NCI-H2227 treated with DMSO at 0.1 percent for 48 hours (cell line): ENCODE data around the gene PPP2R1A.
A peak's percentile ranks its signal among the peaks of the same experiment; 100 is the strongest.

ENCODE experiments used
- DNase-seq: peaks from one replicate; lab custom pipeline; 2025; lab: John Stamatoyannopoulos, UW

The PPP2R1A gene

GRCh38 chr19:52189735-52190486 lies at the start of gene PPP2R1A:
TSS of gene PPP2R1A (plus strand) at chr19:52190052. CDS start at chr19:52190097, 45 bp downstream.
- peak; percentile 98 for DNase-seq

- no peak for DNase-seq
These were observed 48.6 kb upstream of the PPP2R1A start for GRCh38 chr19:52141203-52141602.

GRCh38 chr19:52142001-52142595 lies 47.8 kb upstream of the PPP2R1A start:
- DNase-seq: no peak

DNA sequence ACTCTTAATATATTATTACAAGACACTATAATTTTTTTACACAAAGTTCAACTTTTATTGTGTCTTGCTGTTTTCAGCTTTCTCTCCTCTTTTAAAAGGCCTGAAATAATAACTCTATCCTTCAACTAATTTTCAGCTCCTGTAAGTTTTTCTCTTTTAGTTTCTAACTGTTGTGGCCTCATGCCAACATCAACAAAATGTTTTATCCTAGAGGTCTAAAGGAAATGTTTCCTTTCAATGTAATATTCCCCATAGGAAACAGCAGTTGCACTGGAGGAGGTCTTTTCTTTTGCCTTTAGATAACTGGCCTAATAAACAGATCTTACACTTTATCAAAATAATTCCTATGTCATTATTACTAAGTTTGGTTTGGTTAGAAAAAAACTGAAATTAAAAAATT lies 41.6 kb upstream of the PPP2R1A start:
- no peak for DNase-seq

DNA sequence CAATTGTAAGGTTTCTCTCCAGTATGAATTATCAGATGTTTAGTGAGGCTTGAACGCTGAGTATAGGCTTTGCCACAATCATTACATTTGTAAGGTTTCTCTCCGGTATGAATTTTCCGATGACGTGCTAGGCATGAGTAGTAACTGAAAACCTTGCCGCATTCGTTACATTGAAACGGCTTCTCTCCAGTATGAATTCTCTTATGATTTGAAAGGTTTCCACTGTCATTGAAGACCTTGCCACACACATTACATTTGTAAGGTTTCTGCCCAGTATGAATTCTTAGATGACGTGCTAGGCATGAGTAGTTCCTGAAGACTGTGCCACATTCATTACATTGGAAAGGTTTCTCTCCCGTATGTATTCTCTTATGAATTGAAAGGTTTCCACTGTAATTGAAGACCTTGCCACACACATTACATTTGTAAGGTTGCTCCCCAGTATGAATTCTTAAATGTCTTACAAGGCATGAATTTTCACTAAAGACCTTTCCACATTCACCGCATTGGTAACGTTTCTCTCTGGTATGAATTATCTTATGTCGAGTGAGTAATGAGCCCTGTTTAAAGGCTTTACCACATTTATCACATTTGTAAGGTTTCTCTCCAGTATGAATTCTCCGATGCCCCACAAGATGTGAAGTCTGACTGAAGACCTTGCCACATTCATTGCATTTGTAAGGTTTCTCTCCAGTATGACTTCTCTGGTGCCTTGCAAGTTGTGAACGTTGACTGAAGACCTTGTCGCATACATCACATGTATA lies 34.1 kb upstream of the PPP2R1A start:
- no peak for DNase-seq

DNA sequence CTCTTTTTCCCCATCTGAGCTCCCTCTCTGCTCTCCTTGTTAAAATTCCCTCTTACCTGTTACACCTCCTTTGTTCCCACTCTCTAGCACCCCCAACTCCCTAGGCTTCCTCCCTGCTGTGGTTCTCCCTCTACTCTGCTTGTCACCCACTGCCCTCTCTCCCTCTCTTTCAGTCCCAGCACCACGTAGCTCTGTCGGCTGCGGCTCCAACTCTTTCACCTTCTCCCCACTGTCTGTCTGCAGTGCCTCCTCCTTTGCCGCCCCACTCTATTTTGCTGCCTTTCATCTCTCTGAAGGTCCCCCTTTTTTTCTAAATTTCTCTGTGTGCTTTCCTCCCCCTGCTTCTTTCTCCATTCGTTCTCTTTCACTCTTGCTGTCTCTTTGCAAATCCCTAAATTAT lies 19.5 kb upstream of the PPP2R1A start:
- DNase-seq: no peak

DNA sequence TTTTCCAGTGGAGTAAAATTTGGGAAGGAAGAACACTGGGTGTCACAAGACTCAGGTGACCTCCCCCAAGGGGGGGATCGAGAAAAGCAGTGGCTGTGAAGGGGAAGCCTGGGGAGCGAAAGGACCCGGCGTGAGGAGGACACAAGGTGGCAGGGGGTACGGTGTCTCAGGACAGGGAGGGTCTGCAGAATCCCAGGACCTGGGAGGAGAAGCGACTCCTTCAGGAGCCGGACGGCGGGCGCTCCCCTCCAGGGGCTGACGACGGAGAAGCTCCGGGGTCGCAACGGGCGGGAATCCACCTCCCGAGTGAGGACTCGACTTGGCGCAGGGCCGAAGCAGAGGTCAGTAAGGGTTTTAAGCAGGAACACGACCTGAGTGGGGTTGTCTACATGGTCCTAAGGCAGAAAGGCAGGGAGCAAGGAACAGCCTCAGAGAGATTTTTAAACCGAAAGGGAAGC lies 19.0 kb upstream of the PPP2R1A start:
- no peak for DNase-seq

GRCh38 chr19:52171321-52172169 lies 18.3 kb upstream of the PPP2R1A start, which contains the start of gene ZNF836:
TSS of gene ZNF836 (minus strand) at chr19:52171621. CDS start at chr19:52168072, 3,549 bp downstream.
- DNase-seq: peak; percentile 80

DNA sequence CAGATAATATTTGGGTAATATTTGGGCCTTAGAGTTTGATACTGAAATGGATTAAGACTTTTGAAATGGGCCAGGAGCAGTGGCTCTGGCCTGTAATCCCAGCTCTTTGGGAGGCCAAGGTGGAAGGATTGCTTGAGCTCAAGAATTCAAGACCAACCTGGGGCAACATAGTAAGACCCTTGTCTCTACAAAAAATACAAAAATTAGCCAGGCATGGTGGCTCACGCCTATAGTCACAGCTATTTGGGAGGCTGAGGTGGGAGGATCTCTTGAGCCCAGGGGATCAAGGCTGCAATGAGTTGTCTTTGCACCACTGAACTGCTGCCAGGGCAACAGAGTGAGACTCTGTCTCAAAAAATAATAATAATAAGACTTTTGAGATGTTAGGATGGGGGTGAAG lies 17.5 kb upstream of the PPP2R1A start:
- no peak for DNase-seq

DNA sequence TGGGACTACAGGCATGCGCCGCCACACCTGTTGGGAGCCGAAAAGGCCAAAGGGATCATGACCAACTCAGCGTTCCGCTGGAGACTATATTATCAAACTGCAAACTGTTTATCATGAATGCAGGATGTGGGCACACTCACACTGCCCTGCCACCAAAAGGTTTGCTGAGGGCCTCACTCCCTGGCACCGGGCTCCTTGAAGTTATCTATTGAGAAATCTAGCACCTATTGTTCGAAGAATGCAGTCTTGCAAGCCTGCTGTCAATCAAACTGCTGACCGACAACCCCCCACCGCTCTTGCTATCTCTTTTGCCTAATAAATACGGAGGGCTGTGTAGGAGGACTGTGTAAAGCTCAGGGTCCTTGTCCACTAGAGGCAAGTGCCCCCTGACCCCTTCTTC lies 13.3 kb upstream of the PPP2R1A start:
- DNase-seq: no peak

DNA sequence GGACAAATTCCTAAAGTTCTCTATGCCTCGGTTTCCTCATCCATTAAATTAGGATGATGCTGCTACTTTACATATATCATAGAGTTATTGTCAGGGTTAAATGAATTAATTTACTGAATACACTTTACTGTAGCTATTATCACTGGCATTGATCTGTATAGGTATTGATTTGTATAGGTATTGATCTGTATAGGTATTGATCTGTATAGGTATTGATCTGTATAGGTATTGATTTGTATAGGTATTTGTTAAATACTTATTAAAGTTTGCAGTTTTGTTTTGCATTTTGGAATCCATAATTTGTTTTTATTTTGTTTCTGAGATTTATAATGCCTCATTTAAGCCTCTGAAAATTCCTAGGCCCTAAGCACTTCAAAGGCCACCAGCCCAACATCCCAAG lies 2.4 kb upstream of the PPP2R1A start:
- DNase-seq: no peak

- DNase-seq: peak; percentile 17
These were observed 774 bp upstream of the PPP2R1A start for GRCh38 chr19:52188822-52189734.

GRCh38 chr19:52190487-52191293 lies 838 bp downstream of the PPP2R1A start:
- no peak for DNase-seq

GRCh38 chr19:52191389-52191788 lies 1.5 kb downstream of the PPP2R1A start:
- DNase-seq: no peak

GRCh38 chr19:52191951-52192350 lies 2.1 kb downstream of the PPP2R1A start:
- DNase-seq: no peak

DNA sequence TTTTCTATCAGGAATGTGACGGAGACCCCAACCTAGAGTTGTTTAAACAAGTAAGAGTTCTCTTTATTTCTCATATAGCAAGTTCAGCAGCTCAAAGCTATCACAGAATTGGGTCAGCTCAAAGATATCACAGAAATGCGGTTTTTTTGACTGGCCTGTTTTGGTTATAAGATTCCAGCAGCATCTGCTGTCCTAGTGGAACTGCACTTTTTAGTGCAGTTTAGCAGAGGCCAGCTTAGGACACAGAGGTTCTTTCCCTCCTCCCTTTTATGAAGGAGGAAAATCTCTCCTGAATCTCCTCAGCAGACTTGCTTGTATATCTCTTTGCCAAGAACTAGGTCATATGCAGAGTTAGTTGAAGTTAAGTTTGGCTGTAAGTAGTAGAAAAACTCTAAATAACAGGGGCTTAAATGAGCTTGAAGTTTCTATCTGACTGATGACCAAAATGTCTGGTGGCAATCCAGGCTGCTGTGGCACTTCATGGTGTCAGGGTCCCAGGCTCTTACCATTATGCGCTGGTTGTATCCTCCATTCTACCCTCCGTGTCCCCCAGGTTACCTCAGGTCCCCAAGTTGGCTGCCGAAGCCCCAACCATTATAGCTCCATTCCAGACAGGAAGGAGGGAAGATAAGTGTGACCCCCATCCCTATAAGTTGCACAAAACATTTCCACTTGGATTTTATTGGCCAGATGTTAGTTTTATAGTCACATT lies 6.6 kb downstream of the PPP2R1A start:
- no peak for DNase-seq

DNA sequence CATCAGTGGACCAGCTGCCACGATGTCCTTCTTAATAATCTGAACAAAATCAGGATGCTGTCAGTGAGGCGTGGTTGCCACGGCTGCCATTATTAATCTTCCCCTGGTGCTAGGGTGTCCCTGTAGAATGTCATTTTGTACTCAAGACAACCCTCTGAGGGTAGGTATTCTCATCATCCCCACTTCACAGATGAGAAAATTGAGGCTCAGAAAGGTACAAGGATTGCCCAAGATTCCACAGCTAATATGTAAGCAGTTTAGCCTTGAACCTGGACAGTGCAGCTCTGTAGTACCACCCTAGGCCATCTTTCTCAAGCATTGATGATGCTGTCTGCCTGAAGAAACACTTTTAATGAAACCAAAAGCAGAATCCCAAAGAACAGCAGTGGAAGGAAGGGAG lies 8.1 kb downstream of the PPP2R1A start:
- no peak for DNase-seq

DNA sequence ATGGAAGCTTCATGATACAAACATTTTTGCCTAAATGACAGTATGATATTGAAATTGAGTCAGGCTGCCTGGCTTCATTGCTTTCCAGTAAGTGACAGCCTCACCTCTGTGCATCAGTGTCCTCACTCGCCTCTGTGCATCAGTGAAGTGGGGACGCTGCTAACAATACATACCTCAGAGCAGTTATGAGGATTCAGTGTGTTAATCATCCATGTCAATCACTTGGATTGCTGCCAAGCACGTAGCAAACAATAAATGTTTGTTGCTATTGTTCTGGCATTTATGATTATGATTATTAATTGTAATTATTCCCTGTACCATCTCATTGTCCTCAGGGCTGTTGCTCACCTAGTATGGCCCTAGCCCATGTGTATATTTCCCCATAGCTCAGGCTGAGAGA lies 8.8 kb downstream of the PPP2R1A start:
- no peak for DNase-seq

GRCh38 chr19:52200044-52200443 lies 10.2 kb downstream of the PPP2R1A start:
- no peak for DNase-seq
